Activated B cell treated with CpG ODN at 0.5 μM for 24 hours (primary cell): ENCODE data around the gene EVI5L. TPM values are rescaled to one million over a fixed set of nuclear protein-coding genes. Genes with fewer than 3 reads are reported as not detected.

ENCODE experiments used
- ATAC-seq: fragments of 200-7000 bp; cut with Tn5 transposase; one replicate; pipeline ENCODE4 v1.10.0; 2021; ENCODE audit warnings: low read depth, mild to moderate bottlenecking, moderate library complexity
- CTCF ChIA-PET: fragments of 350-600 bp; sonication (Branson Sonifier 250); formaldehyde crosslinking; loops from one replicate; lab custom pipeline; 2021; ENCODE audit warnings: antibody characterized with exemption; lab: Charles Lee
- POLR2A ChIA-PET: fragments of 350-600 bp; sonication (Branson Sonifier 250); formaldehyde crosslinking; loops from one replicate; lab custom pipeline; 2021; ENCODE audit warnings: antibody characterized with exemption; lab: Charles Lee
- DNase-seq: peaks from one replicate; pipeline ENCODE4 v3.0.0; 2022
- H3K27ac Mint-ChIP-seq: one replicate; pipeline ENCODE4 v1.8.0; 2020; ENCODE audit warnings: mixed read lengths
- H3K27me3 Mint-ChIP-seq: one replicate; pipeline ENCODE4 v1.8.0; 2021; ENCODE audit warnings: mixed read lengths
- H3K36me3 Mint-ChIP-seq: one replicate; pipeline ENCODE4 v1.8.0; 2021; ENCODE audit warnings: low read depth, mixed read lengths
- H3K4me1 Mint-ChIP-seq: one replicate; pipeline ENCODE4 v1.8.0; 2021; ENCODE audit warnings: mixed read lengths
- H3K4me3 Mint-ChIP-seq: one replicate; pipeline ENCODE4 v1.8.0; 2020; ENCODE audit warnings: mild to moderate bottlenecking, mixed read lengths
- H3K9me3 Mint-ChIP-seq: one replicate; pipeline ENCODE4 v1.8.0; 2020; ENCODE audit warnings: mixed read lengths
- intact Hi-C: fragments of 100-400 bp; cut with micrococcal nuclease; formaldehyde crosslinking; loops from one replicate; pipeline ENCODE4 v1.15.1; 2024
- total RNA-seq: library from RNA; stranded (reverse); gene quantifications from 2 replicates; pipeline ENCODE4 v1.2.3, GENCODE V29; 2022
- TF ChIP-seq, protein P1 (sequence below): fragments of 200-600 bp; IDR thresholded peaks from one replicate; pipeline ENCODE4 v1.8.0; 2022; ENCODE audit warnings: antibody characterized with exemption, mild to moderate bottlenecking

EVI5L gene
- total RNA-seq, 1 donor from 2014 or later = 12.8 TPM

DNA sequence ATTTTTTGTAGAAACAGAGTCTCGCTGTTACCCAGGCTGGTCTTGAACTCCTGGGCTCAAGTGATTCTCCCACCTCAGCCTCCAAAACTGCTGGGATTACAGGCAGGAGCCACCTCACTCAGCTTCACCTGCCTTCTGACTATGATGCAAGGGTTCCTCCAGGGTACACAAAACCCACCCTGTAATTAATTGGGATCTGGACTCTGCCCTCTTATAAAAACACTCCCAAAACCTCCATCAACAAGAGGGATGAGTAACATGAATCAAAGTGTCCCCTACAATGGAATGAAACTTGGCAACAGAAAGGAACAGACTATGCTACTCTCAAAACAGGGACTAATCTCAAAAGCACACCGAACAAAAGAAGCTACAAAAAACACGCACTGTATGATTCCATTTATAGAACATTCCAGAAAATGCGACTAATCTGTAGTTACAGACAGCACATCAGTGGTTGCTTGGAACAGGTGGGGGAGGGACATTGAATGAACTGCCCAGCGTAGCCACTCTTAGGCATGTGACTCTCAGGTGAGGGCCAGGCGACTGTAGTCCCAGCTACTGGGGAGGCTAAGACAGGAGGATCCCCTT is 47.3 kb downstream of the EVI5L start:
- H3K27ac Mint-ChIP-seq = no peak overlapping the region
- H3K4me1 Mint-ChIP-seq = peaks cover 12% of the 10 kb centered on the region
- DNase-seq = no peak
- intact Hi-C loops = no loop called here
- no peak for ATAC-seq
- peaks cover 13% of the 10 kb centered on the region for H3K27me3 Mint-ChIP-seq
- TF ChIP-seq, protein P1, sequence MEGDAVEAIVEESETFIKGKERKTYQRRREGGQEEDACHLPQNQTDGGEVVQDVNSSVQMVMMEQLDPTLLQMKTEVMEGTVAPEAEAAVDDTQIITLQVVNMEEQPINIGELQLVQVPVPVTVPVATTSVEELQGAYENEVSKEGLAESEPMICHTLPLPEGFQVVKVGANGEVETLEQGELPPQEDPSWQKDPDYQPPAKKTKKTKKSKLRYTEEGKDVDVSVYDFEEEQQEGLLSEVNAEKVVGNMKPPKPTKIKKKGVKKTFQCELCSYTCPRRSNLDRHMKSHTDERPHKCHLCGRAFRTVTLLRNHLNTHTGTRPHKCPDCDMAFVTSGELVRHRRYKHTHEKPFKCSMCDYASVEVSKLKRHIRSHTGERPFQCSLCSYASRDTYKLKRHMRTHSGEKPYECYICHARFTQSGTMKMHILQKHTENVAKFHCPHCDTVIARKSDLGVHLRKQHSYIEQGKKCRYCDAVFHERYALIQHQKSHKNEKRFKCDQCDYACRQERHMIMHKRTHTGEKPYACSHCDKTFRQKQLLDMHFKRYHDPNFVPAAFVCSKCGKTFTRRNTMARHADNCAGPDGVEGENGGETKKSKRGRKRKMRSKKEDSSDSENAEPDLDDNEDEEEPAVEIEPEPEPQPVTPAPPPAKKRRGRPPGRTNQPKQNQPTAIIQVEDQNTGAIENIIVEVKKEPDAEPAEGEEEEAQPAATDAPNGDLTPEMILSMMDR = no peak
- ChIA-PET POLR2A (no interaction called here), CTCF (no interaction called here)
- H3K9me3 Mint-ChIP-seq = no peaks in the 10 kb centered on the region
- H3K4me3 Mint-ChIP-seq = no peak overlapping the region
- no peaks in the 10 kb centered on the region for H3K36me3 Mint-ChIP-seq

DNA sequence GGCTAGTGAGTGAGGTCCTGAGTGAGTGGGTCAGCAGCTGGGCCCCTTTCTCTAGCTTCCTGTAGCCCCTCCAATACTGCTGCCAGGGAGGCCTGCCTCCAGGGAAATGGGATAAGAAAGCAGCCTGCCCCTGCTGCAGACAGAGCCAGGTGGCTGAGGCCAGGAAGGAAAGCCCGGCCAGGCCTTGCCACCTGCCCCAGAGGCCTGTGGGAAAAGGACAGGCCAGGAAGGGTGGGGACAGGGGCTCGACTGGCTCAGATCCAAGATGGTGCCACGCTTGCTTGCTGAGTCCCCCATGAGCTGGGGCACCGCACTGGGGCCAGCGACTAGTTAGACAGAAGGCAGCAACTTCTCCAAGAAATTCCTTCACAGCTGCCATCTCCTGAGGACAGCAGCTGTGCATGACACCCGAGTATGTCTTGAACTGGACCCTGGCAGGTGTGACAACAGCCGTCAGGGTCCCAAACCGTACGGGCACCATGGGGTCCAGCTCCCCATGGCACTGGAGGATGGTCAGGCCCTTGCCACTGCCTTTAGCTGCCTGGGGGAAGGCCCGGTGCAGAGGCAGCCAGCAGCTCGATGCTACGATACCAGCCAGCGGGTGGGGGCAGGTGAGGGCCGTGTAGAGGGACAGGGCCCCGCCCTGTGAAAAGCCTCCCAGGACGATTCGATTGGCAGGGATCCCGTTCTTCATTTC is 49.2 kb downstream of the EVI5L start:
- Mint-ChIP-seq H3K4me1 (peaks cover 4% of the 10 kb centered on the region), H3K4me3 (no peak overlapping the region), H3K27me3 (peaks cover 7% of the 10 kb centered on the region), H3K36me3 (no peaks in the 10 kb centered on the region), H3K27ac (no peak overlapping the region), H3K9me3 (no peaks in the 10 kb centered on the region)
- TF ChIP-seq, protein P1 = no peak
- POLR2A ChIA-PET = no interaction called here
- no peak for ATAC-seq
- intact Hi-C loops = no loop called here
- CTCF ChIA-PET = interaction anchor here (1.1 kb wide), 1 partner anchor 10 kb away, joined by 3 read pairs; no protein-coding TSS in a partner anchor
- DNase-seq = no peak

DNA sequence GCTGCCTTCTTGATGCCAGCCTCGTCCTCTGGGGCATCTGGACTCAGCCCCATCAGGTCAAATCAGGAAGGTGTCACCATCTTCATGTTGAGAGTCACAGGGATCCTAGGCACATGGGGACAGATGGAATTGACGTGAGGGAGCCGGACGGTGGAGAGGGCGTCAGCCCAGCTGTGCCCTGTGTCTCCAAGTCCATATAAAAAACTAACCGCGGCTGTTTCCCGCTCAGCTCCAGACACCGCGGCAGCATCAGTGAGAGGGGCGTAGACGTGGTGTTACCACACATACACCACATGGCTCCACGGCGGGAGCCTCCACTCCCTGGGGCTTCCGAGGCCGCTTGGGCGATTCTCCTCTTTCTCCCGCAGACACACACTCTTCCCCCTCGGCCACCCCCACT is 49.8 kb downstream of the EVI5L start:
- intact Hi-C loops = no loop called here
- Mint-ChIP-seq H3K4me3 (no peak overlapping the region), H3K27me3 (peaks cover 5% of the 10 kb centered on the region), H3K27ac (no peak overlapping the region), H3K36me3 (no peaks in the 10 kb centered on the region), H3K9me3 (no peaks in the 10 kb centered on the region), H3K4me1 (no peaks in the 10 kb centered on the region)
- DNase-seq (no peak), ATAC-seq (no peak)
- TF ChIP-seq, protein P1 = no peak
- CTCF ChIA-PET = interaction anchor here (1.1 kb wide), 1 partner anchor 10 kb away, joined by 3 read pairs; no protein-coding TSS in a partner anchor
- POLR2A ChIA-PET = no interaction called here

DNA sequence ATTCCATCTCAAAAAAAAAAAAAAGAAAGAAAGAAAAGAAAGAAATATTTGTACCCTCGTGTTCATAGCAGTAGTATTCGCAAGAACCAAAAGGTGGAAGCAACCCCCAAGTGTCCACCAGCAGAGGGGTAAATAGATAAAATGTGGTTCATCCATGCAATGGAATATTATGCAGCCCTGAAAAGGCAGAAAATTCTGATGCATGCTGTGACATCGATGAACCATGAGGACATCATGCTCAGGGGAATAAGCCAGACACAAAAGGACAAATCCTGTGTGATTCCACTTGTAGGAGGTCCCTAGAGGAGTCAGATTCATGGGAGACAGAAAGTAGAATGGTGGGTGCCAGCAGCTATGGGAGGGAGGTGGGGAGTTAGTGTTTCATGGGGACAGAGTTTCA is 51.9 kb downstream of the EVI5L start:
- POLR2A ChIA-PET = no interaction called here
- no peak overlapping the region for H3K4me3 Mint-ChIP-seq
- H3K36me3 Mint-ChIP-seq = no peaks in the 10 kb centered on the region
- intact Hi-C loops = no loop called here
- no peaks in the 10 kb centered on the region for H3K27me3 Mint-ChIP-seq
- no peak overlapping the region for H3K27ac Mint-ChIP-seq
- CTCF ChIA-PET = no interaction called here
- no peaks in the 10 kb centered on the region for H3K4me1 Mint-ChIP-seq
- H3K9me3 Mint-ChIP-seq = no peaks in the 10 kb centered on the region
- ATAC-seq (no peak), DNase-seq (no peak)
- TF ChIP-seq, protein P1 = no peak

DNA sequence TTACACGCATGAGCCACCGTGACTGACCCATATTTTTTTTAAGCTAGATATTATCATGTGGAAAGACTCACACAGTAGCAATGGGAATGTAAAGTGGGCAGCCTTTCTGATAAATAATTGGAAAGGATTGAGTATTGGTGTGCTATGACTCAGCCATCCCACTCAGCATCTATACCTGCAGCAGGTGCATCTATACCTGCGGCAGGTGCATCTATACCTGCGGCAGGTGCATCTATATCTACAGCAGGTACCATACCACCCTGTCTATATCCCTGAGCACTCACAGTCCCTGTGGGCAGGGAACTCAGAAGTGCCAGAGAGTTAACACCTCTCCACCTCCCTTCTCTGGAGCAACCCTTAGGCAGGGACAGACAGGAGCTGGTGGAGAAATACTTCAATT is 53.1 kb downstream of the EVI5L start:
- no peaks in the 10 kb centered on the region for H3K9me3 Mint-ChIP-seq
- H3K4me1 Mint-ChIP-seq = no peaks in the 10 kb centered on the region
- ChIA-PET CTCF (no interaction called here), POLR2A (interaction anchor here (0.6 kb wide), 1 partner anchor 335 kb away, joined by 3 read pairs; no protein-coding TSS in a partner anchor)
- no peak overlapping the region for H3K4me3 Mint-ChIP-seq
- TF ChIP-seq, protein P1 = no peak
- no peak overlapping the region for H3K27ac Mint-ChIP-seq
- no peaks in the 10 kb centered on the region for H3K36me3 Mint-ChIP-seq
- ATAC-seq = no peak
- intact Hi-C loops = no loop called here
- peaks cover 3% of the 10 kb centered on the region for H3K27me3 Mint-ChIP-seq
- DNase-seq = no peak
